ENCODE measurements around the gene TENT5C.

The TENT5C gene

GRCh38 chr1:117605774-117606648, at the start of gene TENT5C:
Gene TENT5C, plus strand, starts transcription at chr1:117606048. Its CDS starts 16,821 bp downstream, at chr1:117622869.
- peak within 1 kb of the TSS; percentile 77 for H3K4me3 ChIP-seq (ENCODE audit: low read depth, low read length)
- H3K27ac ChIP-seq (ENCODE audit: extremely low read depth, low read depth, low read length) = peak within 1 kb of the TSS; percentile 65
- H3K9me3 ChIP-seq (ENCODE audit: control insufficient read depth, insufficient read depth, low read depth, low read length) = no peaks in the 10 kb centered on the region
- ChIA-PET POLR2A (interaction anchor here (0.6 to 1.7 kb wide), 12 partner anchors 12 to 546 kb away, joined by 3 to 7 read pairs (median 4); partner anchors contain the start of gene TTF2), CTCF (interaction anchor here (0.6 to 2.1 kb wide), 3 partner anchors 65 to 148 kb away, joined by 3 to 8 read pairs (median 3); no protein-coding TSS in a partner anchor)
- H3K4me1 ChIP-seq (ENCODE audit: control insufficient read depth, insufficient read depth, low read length) = peaks cover 5% of the 10 kb centered on the region; the same call in 1 of the 2 replicates
- H3K36me3 ChIP-seq (ENCODE audit: control insufficient read depth in 2 of 2, insufficient read depth in 1 of 2, low read length in 2 of 2) = no peaks in the 10 kb centered on the region
- peak; percentile 51; the same call in 1 of the 2 replicates for TF ChIP-seq ZNF645 (tag by site-specific recombination; IDR thresholded peaks at IDR 0.05)
- TF ChIP-seq ZNF423 (tag by site-specific recombination; IDR thresholded peaks at IDR 0.05) = peak; percentile 53; the same call in 1 of the 2 replicates
- TF ChIP-seq HIC1 (tag by site-specific recombination; IDR thresholded peaks at IDR 0.05) = 0 out of 2 replicates have a peak, but pooled peaks have one; percentile 41
- 0 out of 2 replicates have a peak, but pooled peaks have one; percentile 21 for TF ChIP-seq SP7 (tag by site-specific recombination; IDR thresholded peaks at IDR 0.05)
- TF ChIP-seq SCRT2 (tag by site-specific recombination; IDR thresholded peaks at IDR 0.05) = 0 out of 2 replicates have a peak, but pooled peaks have one; percentile 15
- peak; percentile 58; the same call in 1 of the 2 replicates for TF ChIP-seq KLF17 (tag by site-specific recombination; IDR thresholded peaks at IDR 0.05)
- no peak for TF ChIP-seq ZNF214 (tag by site-specific recombination; IDR thresholded peaks at IDR 0.05; ENCODE audit: borderline replicate concordance)
- TF ChIP-seq ZNF76 (tag by site-specific recombination; IDR thresholded peaks at IDR 0.05; ENCODE audit: borderline replicate concordance, low read depth) = 0 out of 2 replicates have a peak, but pooled peaks have one; percentile 29
- peak; percentile 33; the same call in 1 of the 2 replicates for TF ChIP-seq ZNF660 (tag by site-specific recombination; IDR thresholded peaks at IDR 0.05)
- peak; percentile 97 for TF ChIP-seq ZNF10 (tag by site-specific recombination; IDR thresholded peaks at IDR 0.05)
- peak; percentile 29 for TF ChIP-seq EGR2 (tag by site-specific recombination; IDR thresholded peaks at IDR 0.05; ENCODE audit: low read depth)
- no peak for TF ChIP-seq ZFP3 (tag by site-specific recombination; IDR thresholded peaks at IDR 0.05; ENCODE audit: low read depth)
- TF ChIP-seq YY1 (tag by site-specific recombination; IDR thresholded peaks at IDR 0.05) = 0 out of 2 replicates have a peak, but pooled peaks have one; percentile 26
- peak; percentile 76 for TF ChIP-seq ZBTB17 (tag by site-specific recombination; IDR thresholded peaks at IDR 0.05)
- no peak for TF ChIP-seq ATF2 (tag by site-specific recombination; IDR thresholded peaks at IDR 0.05; ENCODE audit: low read depth)
- peak; percentile 96 for TF ChIP-seq KLF16 (tag by site-specific recombination; IDR thresholded peaks at IDR 0.05)
- TF ChIP-seq GLI4 (tag by site-specific recombination; IDR thresholded peaks at IDR 0.05) = peak; percentile 74; the same call in 1 of the 2 replicates
- TF ChIP-seq ZNF692 (tag by site-specific recombination; IDR thresholded peaks at IDR 0.05) = peak; percentile 53
- TF ChIP-seq KLF10 (tag by site-specific recombination; IDR thresholded peaks at IDR 0.05) = peak; percentile 100
- peak; percentile 98 for TF ChIP-seq PRDM10 (tag by site-specific recombination; IDR thresholded peaks at IDR 0.05)
- peak; percentile 98 for TF ChIP-seq SP3 (tag by site-specific recombination; IDR thresholded peaks at IDR 0.05)
- TF ChIP-seq ZNF610 (tag by site-specific recombination; IDR thresholded peaks at IDR 0.05; ENCODE audit: borderline replicate concordance) = peak; percentile 92
- peak; percentile 72; the same call in 1 of the 2 replicates for TF ChIP-seq ZNF391 (tag by site-specific recombination; IDR thresholded peaks at IDR 0.05; ENCODE audit: borderline replicate concordance, low read depth)
- TF ChIP-seq ZNF571 (tag by site-specific recombination; IDR thresholded peaks at IDR 0.05) = no peak
- TF ChIP-seq ZBTB7A (tag by site-specific recombination; IDR thresholded peaks at IDR 0.05; ENCODE audit: low read depth) = peak; percentile 69

All from HEK293 (cell line).